H1 (cell line): ENCODE data around the gene AGAP1. TPM values are rescaled to one million over a fixed set of nuclear protein-coding genes. Genes with fewer than 3 reads are reported as not detected.

ENCODE experiments used
- ASH2L ChIP-seq: fragments of 200-600, 300-600 bp; sonication (generic); IDR thresholded peaks from one replicate; pipeline ENCODE4 v1.7.1; 2017; ENCODE audit warnings: low read length
- BACH1 ChIP-seq: IDR thresholded peaks from 2 replicates; pipeline ENCODE4 v1.6.1; 2012; ENCODE audit warnings: low read length, improper control_type of control experiment
- CHD7 ChIP-seq: fragments of 300-600 bp; sonication (generic); IDR thresholded peaks from 2 replicates; pipeline ENCODE4 v1.7.1; 2012; ENCODE audit warnings: low read length, moderate library complexity, mild to moderate bottlenecking, inconsistent platforms; ENCODE audit not compliant: insufficient replicate concordance
- MAX ChIP-seq: IDR thresholded peaks from 2 replicates; pipeline ENCODE4 v1.6.1; 2012; ENCODE audit warnings: inconsistent platforms
- NANOG ChIP-seq: IDR thresholded peaks from 2 replicates; pipeline ENCODE4 v1.6.1; 2011; ENCODE audit warnings: low read length, low read depth, mild to moderate bottlenecking, inconsistent platforms; ENCODE audit not compliant: insufficient read depth, poor library complexity, severe bottlenecking
- POLR2A ChIP-seq, 2 experiments: IDR thresholded peaks; 1 replicate in 1 of 2; 2 replicates in 1 of 2; pipeline ENCODE4 v1.6.1; 2011; ENCODE audit warnings: low read depth in 2 of 2, low read length in 2 of 2, mild to moderate bottlenecking in 2 of 2; ENCODE audit errors: control extremely low read depth in 1 of 2
- POLR2AphosphoS5 ChIP-seq: IDR thresholded peaks from 2 replicates; pipeline ENCODE4 v1.6.1; 2011; ENCODE audit warnings: low read depth, low read length
- RXRA ChIP-seq: IDR thresholded peaks from 2 replicates; pipeline ENCODE4 v1.6.1; 2011; ENCODE audit warnings: low read depth, mild to moderate bottlenecking, low read length, moderate library complexity; ENCODE audit not compliant: insufficient read depth
- TAF7 ChIP-seq: optimal IDR thresholded peaks from 2 replicates; pipeline ENCODE3; 2011; ENCODE audit warnings: low read depth, mild to moderate bottlenecking, inconsistent platforms, low read length, moderate library complexity, borderline replicate concordance
- polyA plus RNA-seq, 7 experiments: library from polyadenylated mRNA; depleted of rRNA in 3 of 7; stranded (reverse) in 5 of 7; unstranded in 2 of 7; fragments of >200 nt in 5 of 7; fragments of 200-250 nt in 2 of 7; gene quantifications; 1 replicate in 5 of 7; 2 replicates in 1 of 7; 4 replicates in 1 of 7; pipeline versions ENCODE4 v1.2.1 to v1.2.3, GENCODE V29; 2011 to 2013; ENCODE audit warnings: missing spikeins in 2 of 7, mixed read lengths in 2 of 7
- total RNA-seq: library from RNA; stranded (reverse); fragmentation: NEBNext Ultra II Directional; extraction: Animal tissue kit (Norgen Biotek cat#: 25700); gene quantifications from 2 replicates; pipeline ENCODE4 v1.2.1, GENCODE V29; 2021

Gene AGAP1
- total and polyA plus RNA-seq, 2 of the 8 experiments (the other 6 are each of a cell fraction or from before 2014, with no cell fraction given): 18.1 to 39.4 TPM

GRCh38 chr2:236155406-236155805 lies 661.6 kb downstream of the AGAP1 start (continued):
- TF ChIP-seq CHD7: no peak
- no peak for TF ChIP-seq POLR2AphosphoS5
- no peak for TF ChIP-seq MAX
- no peak for TF ChIP-seq RXRA
- no peak for TF ChIP-seq POLR2A (IDR thresholded peaks at IDR 0.05; ENCODE audit: control extremely low read depth in 1 of 2, low read depth in 2 of 2, low read length in 2 of 2)
- TF ChIP-seq ASH2L: no peak
- no peak for TF ChIP-seq NANOG
- no peak for TF ChIP-seq BACH1
- no peak for TF ChIP-seq TAF7
